ENCODE data around the gene PHAF1. TPM values are rescaled to one million over a fixed set of nuclear protein-coding genes. Genes with fewer than 3 reads are reported as not detected.
"Not testable (repeated sequence)": the region's sequence is repeated elsewhere in the genome, so short reads cannot be mapped to it uniquely, and the experiment has no call there.

Gene PHAF1
- polyA plus RNA-seq, 4 donors: 5.9 to 13.6 (median 8.7) TPM

- not testable (repeated sequence) for FAIRE-seq; H3K9me3 ChIP-seq (ENCODE audit: control insufficient read depth in 2 of 2, insufficient read depth in 1 of 2, low read depth in 1 of 2, low read length in 1 of 2); H3K4me1 ChIP-seq (ENCODE audit: control insufficient read depth in 3 of 3, insufficient read depth in 2 of 3, low read depth in 1 of 3, low read length in 2 of 3); H3K4me3 ChIP-seq (ENCODE audit: low read depth in 1 of 3, low read length in 3 of 3); H3K27me3 ChIP-seq (ENCODE audit: control insufficient read depth in 3 of 3, insufficient read depth in 3 of 3, low read length in 3 of 3); H3K27ac ChIP-seq (ENCODE audit: low read depth in 1 of 3, low read length in 2 of 3); DNase-seq
- H3K36me3 ChIP-seq (ENCODE audit: control insufficient read depth in 3 of 3, insufficient read depth in 2 of 3, low read depth in 1 of 3, low read length in 3 of 3): peaks cover 3 to 36% (median 15%) of the 10 kb centered on the region in 3 donors
- 98 to 100% (median 99%) methylated on average over 5 of the region's 5 CpGs for WGBS, 3 donors
Observed at GRCh38 chr16:67122799-67123198, 13.1 kb downstream of the PHAF1 start.

- Histone ChIP-seq H3K4me3 (ENCODE audit: low read depth in 1 of 3, low read length in 3 of 3) (no peak overlapping the region), H3K27me3 (ENCODE audit: control insufficient read depth in 3 of 3, insufficient read depth in 3 of 3, low read length in 3 of 3) (no peaks in the 10 kb centered on the region), H3K27ac (ENCODE audit: low read depth in 1 of 3, low read length in 2 of 3) (no peak overlapping the region), H3K4me1 (ENCODE audit: control insufficient read depth in 3 of 3, insufficient read depth in 2 of 3, low read depth in 1 of 3, low read length in 2 of 3) (no peaks in the 10 kb centered on the region), H3K36me3 (ENCODE audit: control insufficient read depth in 3 of 3, insufficient read depth in 2 of 3, low read depth in 1 of 3, low read length in 3 of 3) (peaks cover 5 to 39% (median 11%) of the 10 kb centered on the region in 3 donors), H3K9me3 (ENCODE audit: control insufficient read depth in 2 of 2, insufficient read depth in 1 of 2, low read depth in 1 of 2, low read length in 1 of 2) (no peaks in the 10 kb centered on the region)
- no peak for FAIRE-seq
- DNase-seq: no peak
Observed at GRCh38 chr16:67128417-67128816, 18.7 kb downstream of the PHAF1 start.

- Histone ChIP-seq H3K36me3 (ENCODE audit: control insufficient read depth in 3 of 3, insufficient read depth in 2 of 3, low read depth in 1 of 3, low read length in 3 of 3) (peaks cover 6 to 40% (median 7%) of the 10 kb centered on the region in 3 donors), H3K27me3 (ENCODE audit: control insufficient read depth in 3 of 3, insufficient read depth in 3 of 3, low read length in 3 of 3) (no peaks in the 10 kb centered on the region), H3K4me1 (ENCODE audit: control insufficient read depth in 3 of 3, insufficient read depth in 2 of 3, low read depth in 1 of 3, low read length in 2 of 3) (no peaks in the 10 kb centered on the region), H3K27ac (ENCODE audit: low read depth in 1 of 3, low read length in 2 of 3) (no peak overlapping the region), H3K9me3 (ENCODE audit: control insufficient read depth in 2 of 2, insufficient read depth in 1 of 2, low read depth in 1 of 2, low read length in 1 of 2) (no peaks in the 10 kb centered on the region), H3K4me3 (ENCODE audit: low read depth in 1 of 3, low read length in 3 of 3) (no peak overlapping the region)
- DNase-seq (no peak), FAIRE-seq (no peak)
- WGBS, 3 donors: 93 to 96% (median 95%) methylated on average over 3 of the region's 3 CpGs
Observed at GRCh38 chr16:67128887-67129286, 19.1 kb downstream of the PHAF1 start.

- Histone ChIP-seq H3K4me3 (ENCODE audit: low read depth in 1 of 3, low read length in 3 of 3) (no peak overlapping the region), H3K27ac (ENCODE audit: low read depth in 1 of 3, low read length in 2 of 3) (no peak overlapping the region), H3K4me1 (ENCODE audit: control insufficient read depth in 3 of 3, insufficient read depth in 2 of 3, low read depth in 1 of 3, low read length in 2 of 3) (no peaks in the 10 kb centered on the region), H3K36me3 (ENCODE audit: control insufficient read depth in 3 of 3, insufficient read depth in 2 of 3, low read depth in 1 of 3, low read length in 3 of 3) (peaks cover 7 to 42% (median 12%) of the 10 kb centered on the region in 3 donors), H3K27me3 (ENCODE audit: control insufficient read depth in 3 of 3, insufficient read depth in 3 of 3, low read length in 3 of 3) (no peaks in the 10 kb centered on the region), H3K9me3 (ENCODE audit: control insufficient read depth in 2 of 2, insufficient read depth in 1 of 2, low read depth in 1 of 2, low read length in 1 of 2) (no peaks in the 10 kb centered on the region)
- FAIRE-seq (no peak), DNase-seq (no peak)
- WGBS, 3 donors: 93 to 98% (median 97%) methylated on average over 3 of the region's 3 CpGs
Observed at GRCh38 chr16:67129422-67129821, 19.7 kb downstream of the PHAF1 start.

- Histone ChIP-seq H3K4me3 (ENCODE audit: low read depth in 1 of 3, low read length in 3 of 3) (no peak overlapping the region), H3K4me1 (ENCODE audit: control insufficient read depth in 3 of 3, insufficient read depth in 2 of 3, low read depth in 1 of 3, low read length in 2 of 3) (peaks cover 0 to 5% (median 0%) of the 10 kb centered on the region in 3 donors), H3K27ac (ENCODE audit: low read depth in 1 of 3, low read length in 2 of 3) (peak overlapping the region in 1 of 3 donors; percentile 36), H3K9me3 (ENCODE audit: control insufficient read depth in 2 of 2, insufficient read depth in 1 of 2, low read depth in 1 of 2, low read length in 1 of 2) (no peaks in the 10 kb centered on the region), H3K27me3 (ENCODE audit: control insufficient read depth in 3 of 3, insufficient read depth in 3 of 3, low read length in 3 of 3) (no peaks in the 10 kb centered on the region), H3K36me3 (ENCODE audit: control insufficient read depth in 3 of 3, insufficient read depth in 2 of 3, low read depth in 1 of 3, low read length in 3 of 3) (peaks cover 7 to 71% (median 30%) of the 10 kb centered on the region in 3 donors)
- peak in 1 of 2 donors; percentile 74 for DNase-seq
- WGBS, 3 donors: 58 to 70% (median 59%) methylated on average over 3 of the region's 3 CpGs
- no peak for FAIRE-seq
Observed at GRCh38 chr16:67137605-67138004, 27.9 kb downstream of the PHAF1 start.

GRCh38 chr16:67141391-67141790 is 31.6 kb downstream of the PHAF1 start:
- Histone ChIP-seq H3K36me3 (ENCODE audit: control insufficient read depth in 3 of 3, insufficient read depth in 2 of 3, low read depth in 1 of 3, low read length in 3 of 3) (peaks cover 11 to 80% (median 21%) of the 10 kb centered on the region in 3 donors), H3K4me3 (ENCODE audit: low read depth in 1 of 3, low read length in 3 of 3) (no peak overlapping the region), H3K27me3 (ENCODE audit: control insufficient read depth in 3 of 3, insufficient read depth in 3 of 3, low read length in 3 of 3) (no peaks in the 10 kb centered on the region), H3K4me1 (ENCODE audit: control insufficient read depth in 3 of 3, insufficient read depth in 2 of 3, low read depth in 1 of 3, low read length in 2 of 3) (peaks cover 0 to 5% (median 0%) of the 10 kb centered on the region in 3 donors), H3K9me3 (ENCODE audit: control insufficient read depth in 2 of 2, insufficient read depth in 1 of 2, low read depth in 1 of 2, low read length in 1 of 2) (no peaks in the 10 kb centered on the region), H3K27ac (ENCODE audit: low read depth in 1 of 3, low read length in 2 of 3) (no peak overlapping the region)
- FAIRE-seq: no peak
- no peak for DNase-seq
- 97 to 99% (median 99%) methylated on average over 13 of the region's 13 CpGs for WGBS, 3 donors

GRCh38 chr16:67142342-67142741 is 32.6 kb downstream of the PHAF1 start:
- H3K9me3 ChIP-seq (ENCODE audit: control insufficient read depth in 2 of 2, insufficient read depth in 1 of 2, low read depth in 1 of 2, low read length in 1 of 2): no peaks in the 10 kb centered on the region
- H3K4me3 ChIP-seq (ENCODE audit: low read depth in 1 of 3, low read length in 3 of 3): no peak overlapping the region
- H3K27me3 ChIP-seq (ENCODE audit: control insufficient read depth in 3 of 3, insufficient read depth in 3 of 3, low read length in 3 of 3): no peaks in the 10 kb centered on the region
- H3K4me1 ChIP-seq (ENCODE audit: control insufficient read depth in 3 of 3, insufficient read depth in 2 of 3, low read depth in 1 of 3, low read length in 2 of 3): peaks cover 0 to 5% (median 0%) of the 10 kb centered on the region in 3 donors
- DNase-seq (no peak), FAIRE-seq (no peak)
- H3K27ac ChIP-seq (ENCODE audit: low read depth in 1 of 3, low read length in 2 of 3): no peak overlapping the region
- 93 to 99% (median 94%) methylated on average over 8 to 9 of the region's 9 CpGs for WGBS, 3 donors
- peaks cover 11 to 84% (median 26%) of the 10 kb centered on the region in 3 donors for H3K36me3 ChIP-seq (ENCODE audit: control insufficient read depth in 3 of 3, insufficient read depth in 2 of 3, low read depth in 1 of 3, low read length in 3 of 3)

- Histone ChIP-seq H3K27ac (ENCODE audit: low read depth in 1 of 3, low read length in 2 of 3) (no peak overlapping the region), H3K36me3 (ENCODE audit: control insufficient read depth in 3 of 3, insufficient read depth in 2 of 3, low read depth in 1 of 3, low read length in 3 of 3) (peaks cover 11 to 91% (median 24%) of the 10 kb centered on the region in 3 donors), H3K27me3 (ENCODE audit: control insufficient read depth in 3 of 3, insufficient read depth in 3 of 3, low read length in 3 of 3) (peaks cover 0 to 10% (median 0%) of the 10 kb centered on the region in 3 donors), H3K9me3 (ENCODE audit: control insufficient read depth in 2 of 2, insufficient read depth in 1 of 2, low read depth in 1 of 2, low read length in 1 of 2) (no peaks in the 10 kb centered on the region), H3K4me3 (ENCODE audit: low read depth in 1 of 3, low read length in 3 of 3) (no peak overlapping the region), H3K4me1 (ENCODE audit: control insufficient read depth in 3 of 3, insufficient read depth in 2 of 3, low read depth in 1 of 3, low read length in 2 of 3) (no peaks in the 10 kb centered on the region)
- 96% methylated on average over 2 of the region's 2 CpGs for WGBS, 3 donors
- no peak for FAIRE-seq
- DNase-seq: no peak
Observed at GRCh38 chr16:67144943-67145342, 35.2 kb downstream of the PHAF1 start.

GRCh38 chr16:67145746-67146145 is 36.0 kb downstream of the PHAF1 start:
- no peaks in the 10 kb centered on the region for H3K9me3 ChIP-seq (ENCODE audit: control insufficient read depth in 2 of 2, insufficient read depth in 1 of 2, low read depth in 1 of 2, low read length in 1 of 2)
- H3K4me3 ChIP-seq (ENCODE audit: low read depth in 1 of 3, low read length in 3 of 3): no peak overlapping the region
- FAIRE-seq (no peak), DNase-seq (no peak)
- 87 to 95% (median 91%) methylated on average over 2 of the region's 2 CpGs for WGBS, 3 donors
- H3K27me3 ChIP-seq (ENCODE audit: control insufficient read depth in 3 of 3, insufficient read depth in 3 of 3, low read length in 3 of 3): peaks cover 0 to 18% (median 0%) of the 10 kb centered on the region in 3 donors
- H3K36me3 ChIP-seq (ENCODE audit: control insufficient read depth in 3 of 3, insufficient read depth in 2 of 3, low read depth in 1 of 3, low read length in 3 of 3): peaks cover 11 to 85% (median 21%) of the 10 kb centered on the region in 3 donors
- H3K4me1 ChIP-seq (ENCODE audit: control insufficient read depth in 3 of 3, insufficient read depth in 2 of 3, low read depth in 1 of 3, low read length in 2 of 3): peaks cover 0 to 5% (median 0%) of the 10 kb centered on the region in 3 donors
- no peak overlapping the region for H3K27ac ChIP-seq (ENCODE audit: low read depth in 1 of 3, low read length in 2 of 3)

All from small intestine (tissue), 7 donors.